Neuron (in vitro differentiated cells): ENCODE measurements around the gene CKS1B.
A peak's percentile ranks its signal among the peaks of the same experiment; 100 is the strongest.
"Not testable (repeated sequence)": the region's sequence is repeated elsewhere in the genome, so short reads cannot be mapped to it uniquely, and the experiment has no call there.

Source experiments
- H2AFZ ChIP-seq: one replicate; pipeline ENCODE4 v1.6.1; 2013; ENCODE audit warnings: low read depth, mild to moderate bottlenecking, inconsistent platforms, low read length, moderate library complexity
- H3K27me3 ChIP-seq: one replicate; pipeline ENCODE4 v1.6.1; 2013; ENCODE audit warnings: low read length; ENCODE audit not compliant: insufficient read depth
- H3K36me3 ChIP-seq: one replicate; pipeline ENCODE4 v1.6.1; 2013; ENCODE audit warnings: low read length; ENCODE audit not compliant: insufficient read depth
- H3K4me1 ChIP-seq: one replicate; pipeline ENCODE4 v1.6.1; 2013; ENCODE audit warnings: low read length; ENCODE audit not compliant: insufficient read depth
- H3K4me3 ChIP-seq: 2 replicates; pipeline ENCODE4 v1.5.1; 2013; ENCODE audit warnings: mild to moderate bottlenecking, low read length, moderate library complexity
- H3K9me3 ChIP-seq: one replicate; pipeline ENCODE4 v1.6.1; 2013; ENCODE audit warnings: low read length

The CKS1B gene

DNA sequence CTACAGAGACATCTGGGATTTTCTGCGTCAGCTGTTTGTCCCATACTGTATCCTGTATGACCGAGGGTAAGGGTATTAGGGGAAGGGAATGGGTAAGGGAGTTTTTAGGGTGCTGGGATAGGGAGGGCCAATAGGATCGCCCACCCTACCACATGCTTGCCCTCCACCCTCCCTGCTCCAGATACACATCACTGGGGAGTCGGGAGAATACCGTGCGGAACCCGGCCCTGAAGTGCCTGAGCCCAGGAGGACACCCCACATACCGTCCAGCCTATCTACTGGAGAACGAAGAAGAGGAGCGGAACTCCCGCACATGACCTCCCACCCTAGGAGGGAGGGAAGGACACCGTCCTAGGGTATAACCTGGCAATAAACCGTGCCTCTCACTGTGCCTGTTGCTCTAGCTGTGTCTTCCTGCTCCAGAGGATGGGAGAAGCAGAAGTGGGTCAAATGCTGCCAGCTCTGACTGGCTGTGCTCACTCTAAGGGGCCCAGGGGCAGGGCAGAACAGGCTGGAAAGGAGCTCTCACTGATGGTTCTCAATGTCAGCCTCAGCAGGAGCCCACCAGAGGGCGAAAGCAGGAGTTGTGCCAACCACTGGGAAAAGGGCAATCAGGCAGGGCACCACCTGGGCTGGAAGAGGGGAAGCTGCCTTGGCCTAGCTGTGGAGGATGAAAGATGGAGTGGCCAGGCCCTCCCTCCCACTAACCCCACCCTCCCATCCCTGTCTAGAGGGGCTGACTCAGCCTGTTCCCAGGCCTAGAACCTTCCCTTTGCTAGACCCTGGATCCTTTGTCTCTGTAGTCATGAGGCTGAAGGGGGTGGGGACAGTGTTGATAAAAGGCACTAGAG lies 18.5 kb downstream of the CKS1B start:
- H2AFZ ChIP-seq = no peak overlapping the region
- H3K4me3 ChIP-seq = no peak overlapping the region
- H3K36me3 ChIP-seq = peaks cover 31% of the 10 kb centered on the region
- peaks cover 2% of the 10 kb centered on the region for H3K4me1 ChIP-seq
- H3K27me3 ChIP-seq = no peaks in the 10 kb centered on the region
- no peaks in the 10 kb centered on the region for H3K9me3 ChIP-seq

DNA sequence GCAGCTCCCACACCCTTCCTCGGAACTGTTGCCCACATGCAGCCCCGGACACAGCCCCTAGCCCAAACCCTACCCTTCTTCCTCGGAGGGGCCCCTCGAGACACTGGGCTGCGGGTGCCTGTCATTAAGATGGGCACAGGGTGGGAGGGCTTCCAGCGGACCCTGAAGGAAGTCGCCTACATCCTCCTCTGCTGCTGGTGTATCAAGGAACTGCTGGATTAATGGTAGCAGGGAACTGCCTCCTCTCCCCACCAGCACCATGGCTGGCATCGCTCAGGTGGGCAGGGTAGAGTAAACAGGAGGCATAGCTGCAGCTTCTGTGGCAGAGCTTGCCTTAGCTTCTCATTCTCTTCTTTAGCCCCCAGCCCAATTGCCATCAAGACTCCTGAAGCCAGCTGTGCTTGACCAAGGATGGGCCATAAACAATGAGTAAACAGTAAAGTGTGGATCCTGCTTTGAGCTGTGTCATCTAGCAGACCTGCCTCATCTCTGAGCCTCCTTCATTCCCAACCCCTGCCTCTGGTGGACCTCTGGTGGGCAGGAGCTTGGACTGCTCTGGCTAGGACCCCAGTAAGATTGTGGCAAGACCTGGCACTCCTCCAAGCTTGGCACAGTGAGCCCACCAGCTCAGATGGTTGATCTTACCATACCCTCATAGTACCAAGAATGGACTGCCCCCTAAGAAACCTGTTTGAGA lies 19.2 kb downstream of the CKS1B start, which contains the start of gene LENEP:
Gene LENEP, plus strand, starts transcription at position 15 of the 697 bp plus-strand sequence. Its CDS starts 22 bp downstream, at position 37.
- H3K9me3 ChIP-seq = no peaks in the 10 kb centered on the region
- H3K36me3 ChIP-seq = peaks cover 24% of the 10 kb centered on the region
- no peak within 1 kb of the TSS for H3K4me3 ChIP-seq
- no peak within 1 kb of the TSS for H2AFZ ChIP-seq
- H3K4me1 ChIP-seq = peaks cover 2% of the 10 kb centered on the region
- no peaks in the 10 kb centered on the region for H3K27me3 ChIP-seq

DNA sequence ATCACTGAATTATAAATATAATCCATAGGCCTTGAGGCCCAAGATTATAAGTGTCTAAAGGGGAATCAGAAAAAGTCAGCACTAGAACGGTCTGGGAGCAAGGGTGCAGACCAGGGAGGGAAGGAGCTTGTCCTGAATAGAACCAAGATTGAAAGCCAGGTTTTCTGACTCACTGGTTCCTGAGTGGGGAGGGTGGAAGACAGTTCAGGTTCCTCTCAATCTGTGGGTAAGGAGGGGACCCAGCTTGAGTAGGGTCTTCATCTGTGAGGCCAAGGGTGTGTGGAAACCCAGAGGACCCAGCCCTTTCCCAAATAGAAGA lies 19.7 kb downstream of the CKS1B start:
- Histone ChIP-seq H3K27me3 (no peaks in the 10 kb centered on the region), H3K4me1 (peaks cover 4% of the 10 kb centered on the region), H3K9me3 (no peaks in the 10 kb centered on the region), H2AFZ (no peak overlapping the region), H3K36me3 (peaks cover 20% of the 10 kb centered on the region), H3K4me3 (no peak overlapping the region)

DNA sequence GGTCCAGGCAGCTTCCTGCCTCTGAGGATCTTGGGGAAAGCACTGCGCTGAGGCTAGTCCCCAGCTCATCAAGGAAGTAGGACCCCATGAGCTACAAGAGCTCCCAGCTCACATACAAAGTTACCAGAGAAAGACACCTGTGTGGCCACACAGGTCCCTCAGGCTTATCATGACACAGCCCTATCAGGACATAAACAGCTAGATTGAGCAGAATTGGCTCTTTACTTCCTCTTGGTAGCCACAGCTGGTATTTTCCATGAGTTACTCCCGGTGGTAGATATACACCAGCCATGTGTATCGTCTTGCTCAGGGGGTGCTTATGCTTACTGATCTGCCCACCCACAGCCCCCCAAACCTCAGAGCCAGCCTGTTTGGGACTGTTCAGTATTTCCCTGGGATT lies 20.1 kb downstream of the CKS1B start:
- no peaks in the 10 kb centered on the region for H3K9me3 ChIP-seq
- no peak overlapping the region for H3K4me3 ChIP-seq
- peaks cover 16% of the 10 kb centered on the region for H3K36me3 ChIP-seq
- no peaks in the 10 kb centered on the region for H3K27me3 ChIP-seq
- no peak overlapping the region for H2AFZ ChIP-seq
- H3K4me1 ChIP-seq = peaks cover 5% of the 10 kb centered on the region

GRCh38 chr1:154995301-154995983 lies 21.0 kb downstream of the CKS1B start:
- H3K36me3 ChIP-seq, H3K4me3 ChIP-seq, H3K27me3 ChIP-seq, H3K9me3 ChIP-seq, H2AFZ ChIP-seq: not testable (repeated sequence)
- H3K4me1 ChIP-seq = peaks cover 11% of the 10 kb centered on the region

GRCh38 chr1:154996966-154997701 lies 22.7 kb downstream of the CKS1B start:
- Histone ChIP-seq H3K27me3 (no peaks in the 10 kb centered on the region), H2AFZ (no peak overlapping the region)

GRCh38 chr1:154998201-154998780 lies 23.8 kb downstream of the CKS1B start:
- Histone ChIP-seq H3K27me3 (no peaks in the 10 kb centered on the region), H3K4me3 (no peak overlapping the region), H3K36me3 (no peaks in the 10 kb centered on the region), H2AFZ (no peak overlapping the region), H3K4me1 (peaks cover 20% of the 10 kb centered on the region), H3K9me3 (no peaks in the 10 kb centered on the region)

More at GRCh38 chr1:154996966-154997701, 22.7 kb downstream of the CKS1B start:
- Histone ChIP-seq H3K4me3 (no peak overlapping the region), H3K9me3 (no peaks in the 10 kb centered on the region), H3K36me3 (peaks cover 7% of the 10 kb centered on the region), H3K4me1 (peaks cover 18% of the 10 kb centered on the region)

GRCh38 chr1:154998818-154999570 lies 24.5 kb downstream of the CKS1B start:
- Histone ChIP-seq H3K27me3 (no peaks in the 10 kb centered on the region), H3K36me3 (no peaks in the 10 kb centered on the region), H2AFZ (peak overlapping the region; percentile 41), H3K4me3 (peak overlapping the region; percentile 36), H3K4me1 (peaks cover 25% of the 10 kb centered on the region), H3K9me3 (no peaks in the 10 kb centered on the region)

DNA sequence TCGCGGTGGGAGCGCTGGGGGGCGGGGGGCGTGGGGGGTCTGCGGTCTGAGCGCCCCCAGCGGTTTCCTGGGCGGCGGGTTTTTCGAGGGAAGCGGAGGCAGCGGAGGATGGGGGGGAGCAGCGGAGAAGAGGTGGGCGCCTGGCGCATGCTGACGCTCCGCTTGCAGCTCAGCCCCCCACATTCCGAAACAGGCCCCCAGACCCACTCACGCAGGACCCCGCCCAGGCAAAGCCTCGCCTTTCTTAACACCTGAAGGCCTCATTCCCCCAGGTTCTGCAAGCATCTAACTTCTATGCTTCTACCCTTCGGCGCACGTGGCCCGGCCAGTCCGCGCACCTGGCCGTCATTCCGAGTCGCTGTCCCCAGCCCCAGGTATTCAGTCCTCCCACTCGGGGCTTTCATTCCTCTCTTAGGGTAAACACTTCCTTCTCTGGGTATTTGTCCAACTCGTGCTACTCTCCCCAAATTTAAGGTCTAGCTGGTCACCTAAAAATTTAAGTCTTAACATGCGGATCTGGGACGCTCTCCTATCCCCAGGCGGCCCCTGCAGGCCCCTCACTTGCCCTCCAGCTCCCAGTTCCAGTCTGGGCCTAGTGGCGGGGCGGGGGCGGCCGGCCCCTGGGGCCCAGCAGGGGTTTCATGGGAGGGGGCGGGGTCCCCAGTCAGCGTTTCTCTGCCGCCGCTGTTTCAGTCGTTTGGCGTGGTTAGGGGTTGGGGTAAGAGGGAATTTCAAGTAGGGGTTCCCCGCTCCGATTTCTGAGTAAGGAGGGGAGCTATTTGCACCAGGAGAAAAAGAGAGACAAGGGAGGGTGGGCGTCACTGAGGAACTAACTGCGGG lies 25.3 kb downstream of the CKS1B start:
- Histone ChIP-seq H3K4me1 (peaks cover 32% of the 10 kb centered on the region), H3K4me3 (peak overlapping the region; percentile 64), H3K9me3 (no peaks in the 10 kb centered on the region), H3K27me3 (no peaks in the 10 kb centered on the region), H2AFZ (no peak overlapping the region), H3K36me3 (no peaks in the 10 kb centered on the region)

- Histone ChIP-seq H2AFZ (no peak overlapping the region), H3K4me1 (peaks cover 32% of the 10 kb centered on the region), H3K36me3 (no peaks in the 10 kb centered on the region), H3K9me3 (no peaks in the 10 kb centered on the region), H3K27me3 (no peaks in the 10 kb centered on the region), H3K4me3 (peak overlapping the region; percentile 64)
These were observed 25.9 kb downstream of the CKS1B start for GRCh38 chr1:155000411-155000725.

DNA sequence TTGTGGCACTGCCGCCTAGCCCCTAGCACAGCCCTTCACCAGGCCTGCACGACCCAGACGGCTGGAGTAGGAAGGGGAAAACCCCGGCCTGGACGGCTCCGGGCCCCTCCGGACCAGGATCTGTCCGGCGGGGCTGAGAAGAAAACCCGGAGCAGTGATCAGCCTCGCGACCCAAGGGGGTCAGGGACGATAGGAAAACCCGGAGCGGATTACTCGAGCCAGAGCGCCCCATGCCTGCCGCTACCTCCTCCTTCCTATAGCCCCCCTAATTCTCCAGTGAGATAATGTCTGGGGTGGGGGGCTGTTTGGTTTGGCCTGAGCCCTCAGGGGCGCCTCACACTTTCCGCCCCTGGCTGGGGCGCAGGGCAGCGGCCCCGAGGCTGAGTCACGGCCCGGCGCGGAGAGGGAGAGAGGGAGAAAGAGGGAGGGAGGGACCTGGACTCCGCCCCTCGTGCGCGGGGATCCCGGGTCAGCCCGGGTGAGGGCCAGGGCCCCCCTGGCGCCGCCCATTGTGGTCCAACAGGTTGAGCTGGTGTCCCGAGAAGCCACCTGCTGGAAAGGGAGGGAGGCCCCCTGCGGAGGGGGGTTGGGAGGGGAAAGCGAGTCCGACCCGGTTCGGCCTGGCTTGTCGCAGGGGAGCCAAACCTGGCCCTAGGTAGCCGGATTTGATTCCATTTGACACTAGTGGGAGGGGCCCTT lies 26.4 kb downstream of the CKS1B start:
- Histone ChIP-seq H3K4me1 (peaks cover 32% of the 10 kb centered on the region), H2AFZ (peak overlapping the region; percentile 63), H3K36me3 (no peaks in the 10 kb centered on the region), H3K9me3 (no peaks in the 10 kb centered on the region), H3K27me3 (no peaks in the 10 kb centered on the region), H3K4me3 (peak overlapping the region; percentile 64)
